ENCODE results near the gene IL33. TPM values are rescaled to one million over a fixed set of nuclear protein-coding genes. Genes with fewer than 3 reads are reported as not detected.

The IL33 gene
- total and polyA plus RNA-seq, 2 of the 4 experiments (the other 2 are of a cell fraction), result not detected

DNA sequence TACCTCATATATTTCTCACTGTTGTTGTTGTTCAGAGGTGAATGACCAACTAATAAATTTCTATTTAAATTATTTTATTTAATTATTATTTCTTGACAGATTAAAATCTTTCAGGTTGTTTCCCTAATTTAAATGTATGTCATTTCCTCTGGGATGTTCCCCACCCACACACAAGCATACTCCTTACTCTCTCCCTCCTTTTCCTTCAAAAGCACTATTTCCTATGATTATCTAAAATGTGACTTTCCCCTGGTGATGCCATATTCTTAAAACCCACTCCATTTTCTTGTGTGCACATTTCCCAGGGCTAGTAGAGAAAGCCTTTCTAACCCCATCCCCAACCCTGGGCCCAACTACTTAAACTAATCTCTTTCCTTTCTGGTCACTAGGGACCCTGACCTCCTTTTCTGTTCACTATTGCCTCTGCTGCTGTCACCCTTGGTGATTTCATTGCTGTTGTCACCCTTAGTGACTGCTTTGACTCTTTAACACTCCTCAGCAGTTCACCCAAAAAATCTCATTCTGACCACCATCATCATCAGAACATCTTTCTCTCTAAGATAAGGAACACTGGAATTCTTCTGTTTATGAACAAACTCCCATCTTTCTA, 16.8 kb downstream of the IL33 start:
- Histone ChIP-seq H3K9ac (ENCODE audit: low read depth, low read length) (no peak overlapping the region), H2BK20ac (ENCODE audit: low read depth, low read length) (no peak overlapping the region), H2BK120ac (ENCODE audit: low read depth, low read length) (no peak overlapping the region), H3K14ac (replicated peaks; ENCODE audit: low read depth, low read length) (no peak overlapping the region), H2BK5ac (ENCODE audit: low read depth, low read length, poor library complexity, severe bottlenecking) (no peak overlapping the region), H3K27ac (ENCODE audit: insufficient read depth, low read length) (no peak overlapping the region), H2AFZ (replicated peaks; ENCODE audit: low read length, poor library complexity) (no peak overlapping the region), H2AK5ac (ENCODE audit: low read depth, low read length) (no peak overlapping the region), H3K18ac (ENCODE audit: low read depth, low read length) (no peak overlapping the region; the same call in 1 of the 2 replicates), H3K4me2 (ENCODE audit: low read depth, low read length) (no peak overlapping the region), H2BK15ac (ENCODE audit: low read depth, low read length) (no peak overlapping the region), H3K4me3 (ENCODE audit: insufficient read depth, low read depth, low read length) (no peak overlapping the region), H4K20me1 (ENCODE audit: insufficient read depth, low read length) (no peaks in the 10 kb centered on the region), H4K5ac (ENCODE audit: low read depth, low read length) (no peak overlapping the region), H3K23ac (ENCODE audit: low read depth, low read length) (no peak overlapping the region), H3K56ac (ENCODE audit: extremely low read depth, insufficient read depth, low read length) (no peak overlapping the region), H3K4ac (ENCODE audit: low read depth, low read length) (no peak overlapping the region), H3K9me1 (ENCODE audit: insufficient read depth, low read length) (no peaks in the 10 kb centered on the region), H3K9me3 (ENCODE audit: control insufficient read depth, insufficient read depth, low read length) (no peaks in the 10 kb centered on the region), H3K4me1 (ENCODE audit: control insufficient read depth, insufficient read depth, low read length) (no peaks in the 10 kb centered on the region), H4K91ac (ENCODE audit: insufficient read depth, low read depth, low read length) (no peak overlapping the region), H3K36me3 (ENCODE audit: control insufficient read depth, insufficient read depth, low read length) (no peaks in the 10 kb centered on the region), H3K79me1 (ENCODE audit: low read depth in 1 of 2, low read length in 2 of 2) (no peaks in the 10 kb centered on the region), H3K27me3 (ENCODE audit: control insufficient read depth, insufficient read depth, low read length) (peaks cover 2% of the 10 kb centered on the region), H2AK9ac (replicated peaks; ENCODE audit: low read depth, low read length, poor library complexity) (no peak overlapping the region), H4K8ac (ENCODE audit: low read depth in 2 of 2, low read length in 2 of 2) (no peak overlapping the region)
- TF ChIP-seq, protein P1, sequence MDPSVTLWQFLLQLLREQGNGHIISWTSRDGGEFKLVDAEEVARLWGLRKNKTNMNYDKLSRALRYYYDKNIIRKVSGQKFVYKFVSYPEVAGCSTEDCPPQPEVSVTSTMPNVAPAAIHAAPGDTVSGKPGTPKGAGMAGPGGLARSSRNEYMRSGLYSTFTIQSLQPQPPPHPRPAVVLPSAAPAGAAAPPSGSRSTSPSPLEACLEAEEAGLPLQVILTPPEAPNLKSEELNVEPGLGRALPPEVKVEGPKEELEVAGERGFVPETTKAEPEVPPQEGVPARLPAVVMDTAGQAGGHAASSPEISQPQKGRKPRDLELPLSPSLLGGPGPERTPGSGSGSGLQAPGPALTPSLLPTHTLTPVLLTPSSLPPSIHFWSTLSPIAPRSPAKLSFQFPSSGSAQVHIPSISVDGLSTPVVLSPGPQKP (IDR thresholded peaks at IDR 0.05; ENCODE audit: borderline replicate concordance, low read depth, low read length), result no peak
- TF ChIP-seq SMC3 (IDR thresholded peaks at IDR 0.05; ENCODE audit: low read depth, low read length), result no peak
- TF ChIP-seq MXI1 (IDR thresholded peaks at IDR 0.05; ENCODE audit: borderline replicate concordance, low read depth, low read length), result no peak
- TF ChIP-seq RFX5 (IDR thresholded peaks at IDR 0.05; ENCODE audit: low read depth, low read length), result no peak
- TF ChIP-seq CTCF (conservative IDR thresholded peaks at IDR 0.05; ENCODE audit: low read depth, low read length), result no peak
- POLR2A ChIA-PET (ENCODE audit: unreplicated experiment), result no interaction called here
- no TSS peak for BruUV-seq (replicated peaks)
- ATAC-seq (ENCODE audit: low read depth) (no peak), DNase-seq (no peak)
- intact Hi-C loops (cut with micrococcal nuclease), result no loop called here
- CTCF ChIA-PET, result no interaction called here
- dilution Hi-C loops (cut with HindIII; ENCODE audit: low sequenced_read_pairs, unreplicated experiment), result no loop called here
- in situ Hi-C loops (cut with MboI; ENCODE audit: low sequenced_read_pairs), result no loop called here

Data from IMR-90 (cell line).